ENCODE data around the gene MAGI1. TPM values are rescaled to one million over a fixed set of nuclear protein-coding genes. Genes with fewer than 3 reads are reported as not detected.

The MAGI1 gene
- total and polyA plus RNA-seq, 2 donors (not counting 1 experiment from before 2014, with no cell fraction given): 0.10 to 0.22 TPM

DNA sequence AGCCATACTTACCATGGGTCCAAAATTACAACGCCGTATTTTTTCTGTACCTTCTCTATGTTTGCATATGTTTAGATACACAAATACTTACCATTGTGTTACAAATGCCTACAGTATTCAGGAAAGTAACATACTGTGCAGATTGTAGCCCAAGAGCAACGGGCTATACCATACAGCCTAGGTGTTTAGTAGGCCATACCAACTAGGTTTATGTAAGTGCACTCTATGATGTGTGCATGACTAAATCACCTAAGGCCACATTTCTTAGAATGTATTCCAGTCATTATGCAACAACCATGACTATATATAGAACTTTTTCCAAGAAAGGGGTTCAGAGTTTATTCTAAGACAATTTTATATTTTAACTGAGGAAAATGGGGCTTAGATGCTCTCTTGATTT lies 411.7 kb downstream of the MAGI1 start:
- ATAC-seq (ENCODE audit: low read depth) (no peak), DNase-seq (no peak)
- peaks cover 2% of the 10 kb centered on the region for H3K9me3 Mint-ChIP-seq (ENCODE audit: insufficient read depth)
- no peak for TF ChIP-seq EZH2 (IDR thresholded peaks at IDR 0.05; ENCODE audit: borderline replicate concordance, insufficient read depth, low read depth, low read length, poor library complexity, severe bottlenecking)
- TF ChIP-seq, protein P1, sequence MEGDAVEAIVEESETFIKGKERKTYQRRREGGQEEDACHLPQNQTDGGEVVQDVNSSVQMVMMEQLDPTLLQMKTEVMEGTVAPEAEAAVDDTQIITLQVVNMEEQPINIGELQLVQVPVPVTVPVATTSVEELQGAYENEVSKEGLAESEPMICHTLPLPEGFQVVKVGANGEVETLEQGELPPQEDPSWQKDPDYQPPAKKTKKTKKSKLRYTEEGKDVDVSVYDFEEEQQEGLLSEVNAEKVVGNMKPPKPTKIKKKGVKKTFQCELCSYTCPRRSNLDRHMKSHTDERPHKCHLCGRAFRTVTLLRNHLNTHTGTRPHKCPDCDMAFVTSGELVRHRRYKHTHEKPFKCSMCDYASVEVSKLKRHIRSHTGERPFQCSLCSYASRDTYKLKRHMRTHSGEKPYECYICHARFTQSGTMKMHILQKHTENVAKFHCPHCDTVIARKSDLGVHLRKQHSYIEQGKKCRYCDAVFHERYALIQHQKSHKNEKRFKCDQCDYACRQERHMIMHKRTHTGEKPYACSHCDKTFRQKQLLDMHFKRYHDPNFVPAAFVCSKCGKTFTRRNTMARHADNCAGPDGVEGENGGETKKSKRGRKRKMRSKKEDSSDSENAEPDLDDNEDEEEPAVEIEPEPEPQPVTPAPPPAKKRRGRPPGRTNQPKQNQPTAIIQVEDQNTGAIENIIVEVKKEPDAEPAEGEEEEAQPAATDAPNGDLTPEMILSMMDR (IDR thresholded peaks at IDR 0.05): no peak
- Histone ChIP-seq H3K9ac (ENCODE audit: low read length) (no peak overlapping the region), H2AFZ (ENCODE audit: insufficient read depth, low read depth, low read length, poor library complexity, severe bottlenecking) (no peak overlapping the region), H3K27me3 (replicated peaks in 1 of 4; ENCODE audit: control extremely low read depth in 1 of 4, control insufficient read depth in 3 of 4, insufficient read depth in 4 of 4, low read length in 3 of 4) (no peaks in the 10 kb centered on the region), H3K79me2 (ENCODE audit: control insufficient read depth, insufficient read depth, low read length) (no peaks in the 10 kb centered on the region), H3K36me3 (replicated peaks in 1 of 2; ENCODE audit: control extremely low read depth in 1 of 2, control insufficient read depth in 1 of 2, extremely low read depth in 1 of 2, insufficient read depth in 2 of 2, low read length in 1 of 2) (no peaks in the 10 kb centered on the region), H3K9me3 (ENCODE audit: control extremely low read depth in 1 of 3, control insufficient read depth in 2 of 3, insufficient read depth in 1 of 3, low read length in 2 of 3) (no peaks in the 10 kb centered on the region), H3K4me1 (ENCODE audit: control insufficient read depth in 2 of 2, insufficient read depth in 2 of 2, low read length in 2 of 2) (no peaks in the 10 kb centered on the region), H3K4me3 (ENCODE audit: control extremely low read depth in 1 of 5, extremely low read depth in 1 of 5, insufficient read depth in 1 of 5, low read depth in 2 of 5, low read length in 4 of 5) (no peak overlapping the region), H4K20me1 (ENCODE audit: control insufficient read depth, insufficient read depth, low read length, poor library complexity, severe bottlenecking) (no peaks in the 10 kb centered on the region), H3K4me2 (replicated peaks; ENCODE audit: low read depth, low read length, poor library complexity, severe bottlenecking) (no peak overlapping the region), H3K27ac (ENCODE audit: low read length in 2 of 2) (no peak overlapping the region)
- H3K27ac Mint-ChIP-seq: no peak overlapping the region
- WGBS (ENCODE audit: insufficient coverage): no CpG with 5 or more reads among the region's 3 CpGs
- H3K4me1 Mint-ChIP-seq: no peaks in the 10 kb centered on the region
- POLR2A ChIA-PET: no interaction called here
- H3K4me3 Mint-ChIP-seq: no peak overlapping the region
- CTCF ChIA-PET: no interaction called here
- no peaks in the 10 kb centered on the region for H3K27me3 Mint-ChIP-seq
- intact Hi-C loops (cut with micrococcal nuclease): no loop called here

DNA sequence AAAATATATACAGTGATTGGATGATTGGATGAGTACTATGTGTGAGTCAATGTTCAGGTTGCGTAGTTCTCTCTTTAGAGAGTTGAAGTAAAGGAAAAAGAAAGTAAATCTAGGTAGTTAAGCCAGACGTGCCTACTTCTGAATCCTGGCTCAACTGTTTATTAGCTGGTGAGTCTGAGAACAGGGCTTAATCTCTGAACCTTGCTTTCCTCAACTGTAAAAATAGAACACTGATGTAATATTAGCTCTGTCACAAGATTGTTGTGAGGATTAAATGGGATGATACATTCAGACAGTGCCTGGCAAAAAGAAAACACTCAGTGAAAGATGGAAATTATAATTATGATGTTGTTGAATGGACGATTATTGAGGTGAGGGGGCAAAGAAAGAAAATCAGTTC lies 413.4 kb downstream of the MAGI1 start:
- TF ChIP-seq, protein P1 (IDR thresholded peaks at IDR 0.05): no peak
- no peak for TF ChIP-seq EZH2 (IDR thresholded peaks at IDR 0.05; ENCODE audit: borderline replicate concordance, insufficient read depth, low read depth, low read length, poor library complexity, severe bottlenecking)
- no peaks in the 10 kb centered on the region for H3K79me2 ChIP-seq (ENCODE audit: control insufficient read depth, insufficient read depth, low read length)
- ATAC-seq (ENCODE audit: low read depth) (no peak), DNase-seq (no peak)
- Mint-ChIP-seq H3K27me3 (no peaks in the 10 kb centered on the region), H3K9me3 (ENCODE audit: insufficient read depth) (peaks cover 2% of the 10 kb centered on the region), H3K4me1 (no peaks in the 10 kb centered on the region), H3K27ac (no peak overlapping the region), H3K4me3 (no peak overlapping the region)
- H2AFZ ChIP-seq (ENCODE audit: insufficient read depth, low read depth, low read length, poor library complexity, severe bottlenecking): no peak overlapping the region
- WGBS (ENCODE audit: insufficient coverage): 0% methylated on average over 1 of the region's 3 CpGs
- no peak overlapping the region for H3K4me2 ChIP-seq (replicated peaks; ENCODE audit: low read depth, low read length, poor library complexity, severe bottlenecking)
- no peak overlapping the region for H3K4me3 ChIP-seq (ENCODE audit: control extremely low read depth in 1 of 5, extremely low read depth in 1 of 5, insufficient read depth in 1 of 5, low read depth in 2 of 5, low read length in 4 of 5)
- no peaks in the 10 kb centered on the region for H3K27me3 ChIP-seq (replicated peaks in 1 of 4; ENCODE audit: control extremely low read depth in 1 of 4, control insufficient read depth in 3 of 4, insufficient read depth in 4 of 4, low read length in 3 of 4)
- CTCF ChIA-PET: no interaction called here
- H3K4me1 ChIP-seq (ENCODE audit: control insufficient read depth in 2 of 2, insufficient read depth in 2 of 2, low read length in 2 of 2): no peaks in the 10 kb centered on the region
- no peaks in the 10 kb centered on the region for H3K9me3 ChIP-seq (ENCODE audit: control extremely low read depth in 1 of 3, control insufficient read depth in 2 of 3, insufficient read depth in 1 of 3, low read length in 2 of 3)
- no peaks in the 10 kb centered on the region for H4K20me1 ChIP-seq (ENCODE audit: control insufficient read depth, insufficient read depth, low read length, poor library complexity, severe bottlenecking)
- no peak overlapping the region for H3K27ac ChIP-seq (ENCODE audit: low read length in 2 of 2)
- no peak overlapping the region for H3K9ac ChIP-seq (ENCODE audit: low read length)
- intact Hi-C loops (cut with micrococcal nuclease): no loop called here
- H3K36me3 ChIP-seq (replicated peaks in 1 of 2; ENCODE audit: control extremely low read depth in 1 of 2, control insufficient read depth in 1 of 2, extremely low read depth in 1 of 2, insufficient read depth in 2 of 2, low read length in 1 of 2): no peaks in the 10 kb centered on the region
- POLR2A ChIA-PET: no interaction called here
